HL-60 (cell line): Measurements from ENCODE around the gene KCNQ1.

Experiments
- CTCF ChIP-seq: IDR thresholded peaks from one replicate; pipeline ENCODE4 v1.5.1; 2011; ENCODE audit warnings: low read length, control low read depth, inconsistent platforms; ENCODE audit not compliant: insufficient read depth
- POLR2AphosphoS5 ChIP-seq: IDR thresholded peaks from 2 replicates; pipeline ENCODE4 v1.6.1; 2012; ENCODE audit warnings: low read depth
- SPI1 ChIP-seq: IDR thresholded peaks from 2 replicates; pipeline ENCODE4 v1.6.1; 2012; ENCODE audit warnings: low read depth, mild to moderate bottlenecking, borderline replicate concordance

- no peak for TF ChIP-seq POLR2AphosphoS5
- TF ChIP-seq CTCF, result no peak
- TF ChIP-seq SPI1, result no peak
Measured at GRCh38 chr11:2761131-2762030, 316.6 kb downstream of the KCNQ1 start.
